Muscle of leg (tissue), 11 donors: ENCODE results near the gene FUBP3. TPM values are rescaled to one million over a fixed set of nuclear protein-coding genes. Genes with fewer than 3 reads are reported as not detected.

Experiments used
- DNase-seq: peaks from one replicate; pipeline ENCODE4 v3.0.0; 2013
- H3K27ac ChIP-seq: one replicate; pipeline ENCODE4 v1.5.1; 2013; ENCODE audit warnings: mild to moderate bottlenecking, low read length, control low read depth
- H3K27me3 ChIP-seq: one replicate; pipeline ENCODE4 v1.6.1; 2013; ENCODE audit warnings: low read length; ENCODE audit not compliant: control insufficient read depth, insufficient read depth
- H3K36me3 ChIP-seq: one replicate; pipeline ENCODE4 v1.6.1; 2013; ENCODE audit warnings: low read length; ENCODE audit not compliant: control insufficient read depth, insufficient read depth
- H3K4me1 ChIP-seq: one replicate; pipeline ENCODE4 v1.6.1; 2013; ENCODE audit warnings: low read length; ENCODE audit not compliant: control insufficient read depth, insufficient read depth
- H3K4me3 ChIP-seq: one replicate; pipeline ENCODE4 v1.5.1; 2013; ENCODE audit warnings: low read length, control low read depth
- H3K9me3 ChIP-seq: replicated peaks from 2 replicates; pipeline ENCODE4 v1.6.1; 2013; ENCODE audit warnings: low read depth, low read length; ENCODE audit not compliant: control insufficient read depth
- WGBS: methylation state at CpG from one replicate; pipeline ENCODE4 v1.1.5; 2013; ENCODE audit warnings: missing lambda C conversion rate; ENCODE audit not compliant: insufficient coverage; 5-methylcytosine and 5-hydroxymethylcytosine counted together
- polyA plus RNA-seq, 8 donors: library from polyadenylated mRNA; unstranded; fragments of 120-200 nt; gene quantifications; one replicate each; pipeline versions ENCODE4 v1.2.1 to v1.2.3, GENCODE V29; 2013; ENCODE audit warnings: inconsistent platforms in 1 of 8, low replicate concordance in 1 of 8; ENCODE audit not compliant: insufficient read length in 8 of 8, insufficient read depth in 1 of 8
- total RNA-seq: library from RNA; stranded (reverse); fragments of 120-200 nt; gene quantifications from one replicate; pipeline ENCODE4 v1.2.4, GENCODE V29; 2013

FUBP3 gene
- total and polyA plus RNA-seq, 9 donors, result 27.4 to 51.2 (median 44.5) TPM

DNA sequence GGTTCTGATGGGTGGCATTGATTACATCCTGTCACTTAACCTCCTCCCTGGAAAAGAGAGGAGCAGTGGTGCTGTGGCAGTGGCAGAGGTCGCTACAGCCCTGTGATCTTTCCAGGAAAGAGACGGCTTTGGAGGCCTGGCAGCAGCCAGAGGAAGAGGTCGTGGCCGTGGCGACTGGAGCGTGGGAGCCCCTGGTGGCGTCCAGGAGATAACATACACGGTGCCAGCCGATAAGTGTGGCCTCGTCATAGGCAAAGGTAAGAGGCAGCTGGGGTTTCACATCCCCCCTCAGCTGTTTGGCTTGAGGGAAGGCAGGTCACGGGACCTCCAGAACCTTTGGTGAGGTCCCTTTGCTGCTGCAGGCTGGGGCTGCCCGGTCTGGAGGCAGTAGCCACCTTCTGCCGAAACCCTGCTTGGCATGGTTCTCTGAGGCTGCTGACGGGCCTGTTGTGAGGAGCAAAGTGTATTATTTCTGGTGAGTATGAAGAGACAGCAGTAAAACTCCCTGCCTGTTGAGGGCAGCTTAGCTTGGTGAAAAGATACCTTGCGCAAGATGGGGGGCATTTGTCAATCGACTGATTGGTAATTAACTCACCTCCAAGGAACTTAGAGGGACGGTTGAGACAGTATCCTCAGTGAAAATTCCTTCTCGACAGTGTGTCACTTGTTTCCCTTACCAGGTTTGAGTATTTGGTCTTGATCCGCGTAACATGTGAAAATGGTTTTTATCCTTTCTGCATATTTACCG is 47.0 kb downstream of the FUBP3 start:
- Histone ChIP-seq H3K4me1 (no peaks in the 10 kb centered on the region), H3K27ac (no peak overlapping the region), H3K9me3 (no peaks in the 10 kb centered on the region), H3K36me3 (peaks cover 87% of the 10 kb centered on the region), H3K4me3 (no peak overlapping the region), H3K27me3 (no peaks in the 10 kb centered on the region)
- no peak for DNase-seq
- WGBS, result 75% methylated on average over 12 of the region's 21 CpGs

DNA sequence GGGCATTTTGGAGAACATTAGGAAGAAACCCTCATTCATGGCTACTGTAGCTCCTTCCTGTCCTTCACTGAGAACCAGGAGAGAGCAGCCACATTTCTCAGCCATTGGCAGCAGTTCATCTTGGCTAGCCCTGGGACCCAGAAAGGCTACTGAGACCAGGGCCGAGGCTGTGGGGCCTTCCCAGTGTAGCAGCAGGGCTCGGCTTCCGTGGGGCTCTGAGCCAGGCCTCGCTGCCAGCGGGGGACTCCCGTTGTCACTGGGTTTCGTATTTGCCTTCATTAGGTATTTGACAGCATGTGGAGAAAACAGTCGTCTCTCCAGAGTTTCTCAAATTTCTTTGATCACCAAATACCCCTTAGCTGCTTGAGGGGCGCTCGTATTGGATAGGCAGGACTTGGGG is 47.7 kb downstream of the FUBP3 start:
- WGBS, result 72% methylated on average over 3 of the region's 10 CpGs
- no peaks in the 10 kb centered on the region for H3K4me1 ChIP-seq

DNA sequence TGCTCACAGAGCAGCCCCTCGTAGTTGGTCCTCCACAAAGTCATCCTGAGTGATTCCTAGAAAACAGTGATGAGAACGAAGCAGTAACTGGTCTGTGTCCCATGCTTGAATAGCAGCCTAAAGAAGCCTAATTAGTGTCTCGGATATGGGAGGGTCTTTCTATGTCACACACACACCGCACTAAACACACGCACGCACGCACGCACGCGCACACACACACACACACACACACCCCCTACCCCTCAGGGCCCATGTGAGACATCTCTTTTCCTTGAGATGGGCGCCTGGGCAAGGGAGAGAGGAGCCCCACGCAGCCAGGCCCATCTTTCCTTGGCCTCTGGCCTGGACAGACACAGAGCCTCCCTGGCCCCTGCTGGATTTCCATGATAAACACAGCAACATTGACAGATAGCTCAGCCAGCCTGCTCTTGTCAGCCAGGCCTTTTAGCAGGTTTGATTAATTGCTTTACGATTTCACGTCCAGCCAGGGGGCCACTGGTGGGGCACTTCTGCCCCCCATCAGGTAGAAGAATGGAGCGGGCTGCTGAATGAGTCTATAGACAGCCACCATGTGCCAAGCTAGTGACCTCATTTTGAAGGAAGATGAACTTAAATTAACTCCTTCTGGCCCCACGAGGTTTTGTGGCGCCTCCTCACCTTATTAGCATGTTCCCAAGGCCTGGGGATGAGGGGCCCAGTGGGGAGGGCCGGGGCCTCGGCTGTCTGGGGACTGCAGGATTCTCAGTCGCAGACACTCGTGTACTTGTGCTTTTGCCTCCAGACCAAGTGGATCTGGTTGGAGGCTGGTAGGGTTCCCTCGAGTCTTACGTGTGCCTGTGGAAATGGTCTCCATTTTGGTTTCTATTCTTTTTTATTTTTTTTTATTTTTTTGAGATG is 48.8 kb downstream of the FUBP3 start:
- Histone ChIP-seq H3K27me3 (no peaks in the 10 kb centered on the region), H3K9me3 (no peaks in the 10 kb centered on the region), H3K4me3 (no peak overlapping the region), H3K4me1 (no peaks in the 10 kb centered on the region), H3K27ac (no peak overlapping the region), H3K36me3 (peaks cover 95% of the 10 kb centered on the region)
- WGBS, result 47% methylated on average over 8 of the region's 23 CpGs
- no peak for DNase-seq

More for the DNA sequence above, 47.7 kb downstream of the FUBP3 start:
- Histone ChIP-seq H3K9me3 (no peaks in the 10 kb centered on the region), H3K4me3 (no peak overlapping the region), H3K36me3 (peaks cover 89% of the 10 kb centered on the region), H3K27me3 (no peaks in the 10 kb centered on the region), H3K27ac (no peak overlapping the region)
- no peak for DNase-seq

DNA sequence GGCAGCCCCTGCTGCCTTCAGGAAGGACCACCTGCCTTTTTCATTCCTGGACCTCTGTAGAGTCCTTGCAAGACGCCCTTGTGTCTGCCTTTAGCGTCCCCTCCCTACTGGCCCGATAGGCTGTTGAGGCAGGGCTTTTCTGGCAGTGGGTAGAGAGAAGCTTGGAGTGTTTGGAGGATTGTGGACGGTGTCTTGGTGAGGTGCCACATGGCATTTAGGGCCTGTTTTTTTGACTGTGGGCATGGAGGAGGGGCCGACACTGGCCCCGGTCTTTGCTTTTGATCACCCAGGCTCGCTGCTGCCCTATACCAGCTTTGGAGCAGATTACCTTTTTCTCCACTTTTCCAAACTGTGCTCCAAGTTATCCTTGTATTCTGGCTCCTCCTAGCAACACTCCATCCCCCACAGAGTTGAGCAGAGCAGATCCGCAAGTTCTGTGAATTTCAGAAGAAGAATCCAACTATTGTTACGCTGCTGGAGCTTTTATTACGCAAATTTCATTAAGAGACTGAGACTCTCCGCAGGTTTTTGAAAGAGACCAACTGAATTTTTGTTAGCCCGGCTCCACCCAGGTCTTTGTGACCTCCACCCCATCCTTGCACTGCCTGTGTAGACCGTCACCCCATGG is 50.2 kb downstream of the FUBP3 start:
- H3K36me3 ChIP-seq, result peaks cover 95% of the 10 kb centered on the region
- H3K27me3 ChIP-seq, result no peaks in the 10 kb centered on the region
- H3K27ac ChIP-seq, result no peak overlapping the region
- DNase-seq, result peak; percentile 17
- 77% methylated on average over 7 of the region's 13 CpGs for WGBS
- no peaks in the 10 kb centered on the region for H3K4me1 ChIP-seq
- no peaks in the 10 kb centered on the region for H3K9me3 ChIP-seq
- no peak overlapping the region for H3K4me3 ChIP-seq

DNA sequence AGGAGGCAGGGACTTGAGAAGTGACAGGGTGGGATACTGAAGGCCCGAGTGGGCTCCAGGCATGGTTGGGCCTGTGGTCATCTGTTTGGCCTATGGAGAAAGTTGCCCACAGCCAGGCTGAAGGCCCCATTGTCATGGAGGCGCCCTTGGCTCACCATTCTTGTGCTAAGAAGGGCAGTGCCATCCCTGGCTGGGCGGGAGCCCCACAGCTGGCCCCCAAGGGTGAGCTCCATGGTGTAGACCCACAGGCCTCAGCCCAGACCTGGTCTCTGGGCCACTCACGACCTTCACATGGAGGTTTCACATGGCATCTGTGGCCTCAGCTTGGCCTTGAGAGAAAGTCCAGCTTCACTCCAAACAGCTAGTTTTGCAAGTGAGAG is 50.7 kb downstream of the FUBP3 start:
- H3K9me3 ChIP-seq, result no peaks in the 10 kb centered on the region
- 85% methylated on average over 4 of the region's 4 CpGs for WGBS
- H3K4me3 ChIP-seq, result no peak overlapping the region
- H3K4me1 ChIP-seq, result no peaks in the 10 kb centered on the region
- no peak for DNase-seq
- H3K27me3 ChIP-seq, result no peaks in the 10 kb centered on the region
- H3K36me3 ChIP-seq, result peaks cover 95% of the 10 kb centered on the region
- H3K27ac ChIP-seq, result no peak overlapping the region

DNA sequence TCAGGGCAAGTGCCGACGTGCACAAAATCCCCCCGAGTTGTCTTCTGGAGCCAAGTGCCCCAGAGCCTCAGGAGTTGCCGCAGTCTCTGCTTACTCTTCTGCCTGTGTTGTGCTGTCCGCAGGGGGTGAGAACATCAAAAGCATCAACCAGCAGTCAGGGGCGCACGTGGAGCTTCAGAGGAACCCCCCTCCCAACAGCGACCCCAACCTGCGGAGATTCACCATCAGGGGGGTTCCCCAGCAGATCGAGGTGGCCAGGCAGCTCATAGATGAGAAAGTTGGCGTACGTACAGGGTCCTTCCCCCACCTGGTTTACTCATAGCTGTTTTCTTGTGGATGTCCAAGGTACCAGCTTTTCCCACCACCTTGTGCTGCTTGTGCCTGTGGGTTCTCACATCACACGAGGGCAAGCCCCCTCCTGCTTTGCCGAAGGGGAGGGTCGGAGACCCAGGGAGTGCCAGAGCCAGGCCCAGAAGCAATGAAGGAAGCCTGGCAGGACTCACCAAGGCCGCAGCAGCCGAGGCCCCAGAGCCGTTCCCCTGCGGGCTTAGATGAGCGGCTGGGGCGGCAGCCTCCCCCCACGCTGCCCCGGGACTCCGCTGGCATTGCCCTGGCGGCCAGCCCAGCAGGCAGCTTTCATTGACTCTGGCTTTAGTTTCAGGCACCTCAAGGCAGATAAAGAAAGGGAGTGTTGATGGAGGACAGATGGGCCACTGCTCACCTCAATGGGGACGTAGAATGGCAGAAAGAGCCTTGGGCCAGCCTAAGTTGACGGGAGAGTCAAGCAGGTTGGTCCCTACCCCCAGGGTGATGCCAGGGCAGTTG is 51.3 kb downstream of the FUBP3 start:
- Histone ChIP-seq H3K27me3 (no peaks in the 10 kb centered on the region), H3K4me3 (no peak overlapping the region), H3K4me1 (no peaks in the 10 kb centered on the region), H3K9me3 (no peaks in the 10 kb centered on the region), H3K36me3 (peaks cover 94% of the 10 kb centered on the region), H3K27ac (no peak overlapping the region)
- DNase-seq, result no peak
- 89% methylated on average over 22 of the region's 27 CpGs for WGBS

DNA sequence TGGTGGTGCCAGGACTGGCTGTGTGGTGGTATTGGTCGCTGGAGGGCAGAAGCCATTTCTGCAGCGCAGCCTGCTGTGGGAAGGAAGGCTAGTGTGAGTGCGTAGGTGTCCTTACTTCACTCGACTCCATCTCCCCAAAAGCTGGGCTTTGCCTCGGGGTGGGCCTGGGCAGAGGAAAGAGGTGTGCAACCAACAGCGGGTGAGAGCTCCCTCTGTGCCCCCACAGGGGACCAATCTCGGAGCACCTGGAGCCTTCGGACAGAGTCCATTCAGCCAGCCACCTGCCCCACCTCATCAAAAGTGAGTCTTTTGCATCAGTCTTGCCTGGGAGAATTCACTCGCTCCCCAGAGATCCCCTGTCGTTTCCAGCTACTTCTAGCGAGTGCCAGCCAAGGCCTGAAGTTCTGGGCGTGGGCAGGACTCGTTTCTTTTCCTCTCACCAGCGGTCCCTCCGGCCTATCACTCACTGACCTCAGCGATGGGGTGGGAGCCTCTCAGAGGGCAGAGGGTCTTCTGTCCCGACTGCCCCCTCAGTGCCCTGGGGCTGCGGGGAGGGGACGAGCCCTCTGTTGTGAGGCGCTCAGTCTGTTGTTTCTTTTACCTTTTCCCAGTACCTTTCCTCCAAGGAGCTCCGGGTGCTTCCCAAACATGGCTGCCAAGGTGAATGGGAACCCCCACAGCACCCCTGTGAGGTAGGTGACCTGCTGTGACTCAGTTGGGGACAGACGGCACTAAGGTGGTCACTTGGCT is 52.1 kb downstream of the FUBP3 start:
- H3K4me1 ChIP-seq, result no peaks in the 10 kb centered on the region
- no peaks in the 10 kb centered on the region for H3K9me3 ChIP-seq
- H3K36me3 ChIP-seq, result peaks cover 94% of the 10 kb centered on the region
- no peak overlapping the region for H3K27ac ChIP-seq
- no peak overlapping the region for H3K4me3 ChIP-seq
- 87% methylated on average over 15 of the region's 22 CpGs for WGBS
- no peak for DNase-seq
- no peaks in the 10 kb centered on the region for H3K27me3 ChIP-seq

DNA sequence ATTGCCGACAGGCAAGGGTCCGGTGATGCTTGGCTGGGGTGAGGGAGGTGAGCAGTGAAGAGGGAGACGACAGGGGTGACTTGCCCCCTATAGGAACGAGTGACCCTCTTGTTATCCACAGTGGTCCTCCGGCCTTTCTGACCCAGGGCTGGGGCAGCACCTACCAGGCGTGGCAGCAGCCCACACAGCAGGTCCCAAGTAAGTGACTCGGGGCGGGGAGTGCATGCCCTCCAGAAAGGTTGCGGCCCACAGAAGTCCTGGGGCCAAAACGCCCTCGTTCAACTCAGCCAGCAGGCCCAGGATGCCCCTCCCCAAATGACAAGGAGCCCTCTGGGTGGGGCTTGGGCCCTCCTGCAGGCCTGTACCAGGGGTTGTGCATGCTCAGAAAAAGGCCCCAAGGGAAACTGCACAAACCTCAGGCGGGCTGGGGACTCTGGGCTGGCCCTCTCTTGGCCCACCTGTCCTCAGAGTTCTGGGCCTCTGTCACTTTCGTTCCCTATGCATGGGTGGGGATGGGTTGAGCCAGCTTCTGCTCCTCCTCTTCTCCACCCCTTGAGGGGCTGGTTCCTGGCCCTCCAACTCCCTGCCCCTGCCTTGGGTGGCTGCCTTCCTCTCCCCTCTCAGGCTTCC is 52.8 kb downstream of the FUBP3 start:
- no peak overlapping the region for H3K4me3 ChIP-seq
- peaks cover 92% of the 10 kb centered on the region for H3K36me3 ChIP-seq
- DNase-seq, result no peak
- H3K27me3 ChIP-seq, result no peaks in the 10 kb centered on the region
- WGBS, result 84% methylated on average over 12 of the region's 13 CpGs
- no peaks in the 10 kb centered on the region for H3K9me3 ChIP-seq
- no peak overlapping the region for H3K27ac ChIP-seq
- H3K4me1 ChIP-seq, result no peaks in the 10 kb centered on the region

DNA sequence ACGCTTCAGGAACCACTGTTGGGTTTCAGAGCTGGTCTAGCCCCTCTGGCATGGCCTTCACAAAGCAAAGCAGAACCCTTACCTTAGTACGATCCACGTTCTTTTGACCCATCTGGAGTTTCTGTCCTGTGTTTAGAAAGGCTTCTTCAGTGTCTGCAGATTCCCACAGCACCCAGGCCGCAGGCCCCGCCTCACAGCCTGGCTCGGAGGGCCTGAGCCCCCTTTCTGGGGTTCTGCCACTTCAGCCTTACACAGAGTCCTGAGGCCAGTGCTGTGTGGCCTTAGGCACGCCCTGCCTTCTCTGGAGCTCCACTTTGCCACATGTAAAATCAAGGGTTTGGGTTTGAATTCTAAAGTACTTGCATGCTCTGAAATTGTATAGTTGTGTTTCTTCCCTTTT is 53.5 kb downstream of the FUBP3 start:
- H3K27ac ChIP-seq, result no peak overlapping the region
- WGBS, result 94% methylated on average over 6 of the region's 7 CpGs
- peaks cover 86% of the 10 kb centered on the region for H3K36me3 ChIP-seq
- H3K4me1 ChIP-seq, result no peaks in the 10 kb centered on the region
- DNase-seq, result no peak
- no peaks in the 10 kb centered on the region for H3K27me3 ChIP-seq
- H3K9me3 ChIP-seq, result no peaks in the 10 kb centered on the region
- no peak overlapping the region for H3K4me3 ChIP-seq
